Islet precursor cell (in vitro differentiated cells): ENCODE results near the gene USP12.

Experiments used
- DNase-seq: peaks from one replicate; pipeline ENCODE4 v3.0.0-alpha.2; 2018

USP12 gene

GRCh38 chr13:27065582-27065981 lies 106.0 kb downstream of the USP12 start:
- no peak for DNase-seq

DNA sequence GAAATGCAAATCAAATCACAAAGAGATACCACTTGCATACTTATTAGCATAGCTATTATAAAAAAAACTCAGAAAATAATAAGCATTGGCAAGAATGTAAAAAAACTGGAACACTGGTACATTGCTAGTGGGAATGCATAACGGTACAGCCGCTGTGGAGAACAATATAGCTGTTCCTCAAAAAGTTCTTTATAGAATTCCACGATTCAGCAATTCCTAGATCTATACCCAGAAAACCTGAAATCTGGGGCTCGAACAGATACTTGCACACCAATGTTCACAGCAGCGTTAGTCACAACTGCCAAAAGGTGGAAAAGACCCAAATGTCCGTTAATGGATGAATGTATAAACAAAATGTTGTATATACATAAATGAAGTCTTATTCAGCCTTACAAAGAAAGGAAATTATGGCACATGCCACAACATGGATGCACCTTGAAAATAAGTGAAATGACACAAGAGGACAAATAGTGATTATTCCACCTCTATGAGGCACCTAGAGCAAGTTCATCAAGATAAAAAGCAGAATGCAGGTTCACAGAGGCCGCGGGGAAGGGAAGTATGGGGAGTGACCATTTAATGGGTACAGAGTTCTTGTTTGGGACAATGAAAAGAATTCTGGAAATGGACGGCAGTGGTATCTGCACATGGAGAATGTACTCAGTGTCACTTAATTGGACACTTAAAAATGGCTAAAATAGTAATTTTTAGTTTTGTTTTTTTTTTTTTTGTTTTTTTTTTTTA lies 107.2 kb downstream of the USP12 start:
- no peak for DNase-seq

GRCh38 chr13:27057817-27058216 lies 113.8 kb downstream of the USP12 start:
- no peak for DNase-seq

- DNase-seq: no peak
Observed at GRCh38 chr13:27055526-27055925, 116.1 kb downstream of the USP12 start.

DNA sequence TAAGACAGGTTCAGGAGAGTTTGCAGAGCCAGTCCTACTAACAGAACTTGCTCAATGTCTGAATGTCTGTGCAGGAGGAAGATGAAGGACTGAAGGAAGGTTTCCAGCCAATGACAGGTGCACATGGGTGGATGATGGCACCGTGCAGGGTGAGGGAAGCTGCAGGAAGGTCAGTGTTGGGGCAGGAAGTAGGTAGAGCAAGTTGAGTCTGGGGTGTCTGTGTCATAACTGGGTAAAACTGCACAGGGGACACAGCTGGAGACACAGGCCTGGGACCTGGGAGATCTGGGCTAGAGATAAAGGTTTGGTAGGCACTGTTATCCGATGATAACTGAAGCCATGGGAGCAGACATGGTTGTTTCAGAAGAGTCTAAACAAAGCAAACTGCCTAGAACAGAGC lies 116.9 kb downstream of the USP12 start:
- no peak for DNase-seq

GRCh38 chr13:27053902-27054595 lies 117.6 kb downstream of the USP12 start:
- DNase-seq: peak; percentile 77

DNA sequence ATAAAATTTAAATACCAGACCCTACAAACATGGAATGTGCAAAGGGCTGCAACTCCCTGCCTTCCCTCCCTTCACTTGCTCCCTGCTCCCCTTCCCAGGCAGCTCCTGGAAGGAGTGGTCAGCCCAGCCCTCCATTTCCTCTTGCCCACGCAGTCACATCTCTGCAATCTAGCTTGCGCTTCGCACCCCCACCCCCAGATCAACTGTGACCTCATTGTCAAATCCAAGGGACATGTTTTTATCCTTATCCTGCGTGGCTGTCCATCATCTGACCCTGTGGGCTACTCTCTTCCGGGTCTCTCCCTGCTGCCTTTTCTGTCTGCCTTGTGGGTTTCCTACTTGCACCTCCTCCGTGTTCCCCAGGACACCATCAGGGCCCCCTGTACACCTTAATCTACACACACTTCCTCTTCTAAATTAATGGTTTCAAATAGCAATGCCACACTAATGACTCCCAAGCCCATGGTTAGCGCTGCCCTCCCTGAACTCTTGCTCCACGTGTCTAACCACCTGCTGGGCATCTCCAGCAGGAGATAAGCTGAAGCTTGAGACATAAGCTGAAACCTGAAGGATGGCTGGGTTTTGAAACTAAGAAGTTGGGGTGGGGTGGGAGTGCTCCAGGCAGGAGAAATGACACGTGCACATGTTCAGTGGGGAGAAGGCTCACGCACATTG lies 118.3 kb downstream of the USP12 start:
- no peak for DNase-seq

DNA sequence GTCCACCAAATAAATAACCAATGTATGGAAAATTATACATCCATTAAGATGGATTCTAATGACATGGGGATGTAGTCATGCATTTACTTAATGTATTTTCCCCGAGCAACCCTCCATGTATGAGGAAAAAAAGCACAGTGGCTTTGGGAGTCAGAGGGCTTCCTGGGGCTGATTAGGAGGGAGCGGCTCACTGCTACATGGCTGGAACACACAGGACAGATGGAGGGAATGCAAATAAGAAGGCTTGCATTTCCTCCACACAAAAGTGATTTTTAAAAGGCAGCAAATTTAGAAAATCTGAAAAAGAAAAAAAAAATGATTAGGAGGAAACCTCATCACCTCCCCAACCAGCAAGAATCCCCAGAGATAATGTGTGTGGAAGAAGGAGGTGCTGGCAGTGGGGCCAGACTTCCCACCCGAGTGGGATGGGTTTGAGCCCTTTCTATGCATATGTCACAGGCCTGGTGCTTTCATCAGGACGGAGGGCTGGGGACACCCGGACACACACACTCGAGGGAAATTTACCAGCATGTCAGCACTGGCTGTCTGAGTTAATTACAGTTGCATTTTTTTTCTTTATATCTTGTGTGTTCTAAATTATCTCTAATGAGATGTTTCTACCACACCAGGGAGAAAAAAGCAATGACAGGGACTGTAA lies 118.9 kb downstream of the USP12 start:
- DNase-seq: no peak

GRCh38 chr13:27047081-27047480 lies 124.5 kb downstream of the USP12 start:
- DNase-seq: no peak

- peak; percentile 80 for DNase-seq
Observed at GRCh38 chr13:27044837-27045570, 126.6 kb downstream of the USP12 start.

GRCh38 chr13:27043013-27043412 lies 128.6 kb downstream of the USP12 start:
- peak; percentile 95 for DNase-seq

DNA sequence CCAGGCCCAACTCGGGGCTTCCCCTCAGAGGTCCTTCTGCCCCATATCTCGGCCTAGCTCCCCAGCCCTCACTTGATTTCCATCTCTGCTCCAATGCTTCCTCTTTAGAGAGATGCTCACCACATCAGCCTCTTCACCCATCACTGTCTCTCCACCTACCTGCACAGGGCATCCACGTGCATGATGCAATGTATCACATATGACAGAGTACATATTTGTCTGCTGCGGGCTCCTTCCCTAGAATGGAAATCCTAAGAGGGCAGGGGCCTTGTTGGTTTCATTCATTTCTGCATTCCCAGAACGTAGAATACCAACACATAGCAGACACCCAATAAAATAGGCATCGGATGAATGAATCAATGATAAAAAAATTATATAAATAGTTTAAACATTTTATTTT lies 130.3 kb downstream of the USP12 start:
- no peak for DNase-seq

- DNase-seq: peak; percentile 65
Observed at GRCh38 chr13:27040826-27041108, 130.8 kb downstream of the USP12 start.

DNA sequence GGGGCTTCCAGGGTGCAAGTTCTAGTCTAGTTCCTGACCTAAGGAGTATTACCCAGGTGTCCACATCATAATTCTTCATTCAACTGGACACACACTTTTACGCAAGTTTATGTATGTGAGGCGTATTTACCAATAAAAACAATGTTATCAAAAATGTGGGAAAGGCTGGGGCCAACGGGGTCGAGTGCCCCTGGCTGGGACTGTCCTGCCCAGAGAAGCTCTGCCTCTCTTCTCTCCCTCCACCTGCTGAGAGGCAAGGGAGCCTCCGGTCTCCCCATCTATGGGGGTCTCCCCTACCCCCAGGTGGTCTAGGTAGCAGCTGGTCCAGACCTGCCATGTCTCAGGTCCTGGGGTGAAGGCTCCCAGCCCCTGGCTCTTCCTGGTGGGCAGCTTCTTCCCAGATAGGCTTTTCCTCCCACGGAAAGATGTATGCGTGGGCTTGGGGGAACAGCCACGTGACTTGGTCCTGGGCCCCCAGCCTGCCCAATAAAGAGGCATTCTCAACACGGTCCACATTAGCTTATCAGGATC lies 132.4 kb downstream of the USP12 start:
- DNase-seq: no peak

GRCh38 chr13:27038323-27038722 lies 133.3 kb downstream of the USP12 start:
- DNase-seq: peak; percentile 40

DNA sequence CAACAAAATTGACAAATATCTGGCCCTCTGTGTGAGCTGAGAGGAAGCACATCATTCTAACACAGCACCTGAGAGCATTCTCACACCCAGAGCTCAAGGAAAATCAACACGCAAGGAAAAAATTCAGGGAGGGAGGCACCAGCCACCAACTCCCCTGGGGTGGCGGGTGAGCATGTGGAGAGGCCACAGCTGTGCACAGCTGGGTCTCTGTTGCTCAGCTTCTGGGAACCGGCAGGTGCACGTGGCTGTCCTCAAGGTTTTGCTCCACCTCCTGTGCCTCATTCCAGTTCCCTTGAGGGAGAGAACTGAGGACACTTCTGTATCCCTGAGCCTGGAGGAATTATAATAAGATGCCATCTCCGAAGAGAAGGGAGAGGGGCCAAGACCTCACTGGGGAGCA lies 134.0 kb downstream of the USP12 start:
- DNase-seq: peak; percentile 42

DNA sequence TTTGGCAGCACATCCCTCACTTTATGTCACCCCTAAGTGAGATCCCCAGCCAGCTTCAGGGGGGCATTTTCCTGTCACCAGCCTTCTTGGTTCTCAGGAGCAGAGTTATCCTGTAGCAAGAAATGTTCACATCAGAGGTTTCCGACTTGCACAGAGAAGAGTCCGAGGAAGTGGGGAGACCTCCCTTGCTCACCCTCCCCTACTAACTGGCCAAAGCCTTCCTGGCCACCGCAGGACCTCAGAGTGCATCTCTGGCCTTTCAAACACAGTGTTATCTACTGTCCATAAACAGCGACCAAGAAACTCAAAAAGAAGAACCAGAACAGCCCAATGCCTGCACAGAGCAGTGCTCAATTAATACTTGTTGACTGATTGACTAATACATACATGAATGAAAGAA lies 134.4 kb downstream of the USP12 start:
- peak; percentile 52 for DNase-seq

DNA sequence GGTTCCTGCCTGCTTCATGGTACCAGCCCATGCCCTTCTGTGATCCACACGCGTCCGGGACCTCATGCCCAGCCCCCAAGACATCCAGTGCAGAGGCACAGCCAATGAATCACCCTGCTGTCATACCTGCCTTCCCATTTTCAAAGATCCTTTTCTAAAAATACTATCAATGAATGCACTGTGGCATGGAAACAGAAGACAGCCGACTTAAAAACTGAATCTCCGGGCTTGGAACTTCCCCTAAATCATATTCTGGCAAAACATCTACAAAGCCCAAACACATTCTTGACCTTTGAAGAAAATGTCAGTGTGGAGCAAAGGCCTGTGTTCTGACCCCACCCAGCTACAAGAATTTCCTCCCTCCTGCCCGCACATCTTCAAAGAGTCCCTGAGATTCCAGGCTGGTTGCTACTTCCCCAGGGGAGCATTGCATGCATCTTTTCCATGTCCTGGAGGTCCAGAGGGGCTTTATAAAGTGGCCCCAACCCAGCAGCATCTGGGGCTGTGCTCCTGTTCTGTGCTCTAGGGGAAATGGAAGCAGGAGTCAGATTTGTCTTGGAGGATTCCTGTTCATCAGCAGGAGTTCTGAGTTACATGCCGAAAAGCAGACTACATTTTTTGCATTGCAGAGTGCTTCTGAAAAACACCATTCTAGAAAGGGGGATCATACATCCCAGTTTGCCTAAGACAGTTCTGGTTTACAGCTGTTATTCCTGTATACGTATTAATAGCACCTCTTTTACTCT lies 135.2 kb downstream of the USP12 start:
- peak; percentile 83 for DNase-seq

- DNase-seq: peak; percentile 82
Observed at GRCh38 chr13:27035892-27036235, 135.7 kb downstream of the USP12 start.

DNA sequence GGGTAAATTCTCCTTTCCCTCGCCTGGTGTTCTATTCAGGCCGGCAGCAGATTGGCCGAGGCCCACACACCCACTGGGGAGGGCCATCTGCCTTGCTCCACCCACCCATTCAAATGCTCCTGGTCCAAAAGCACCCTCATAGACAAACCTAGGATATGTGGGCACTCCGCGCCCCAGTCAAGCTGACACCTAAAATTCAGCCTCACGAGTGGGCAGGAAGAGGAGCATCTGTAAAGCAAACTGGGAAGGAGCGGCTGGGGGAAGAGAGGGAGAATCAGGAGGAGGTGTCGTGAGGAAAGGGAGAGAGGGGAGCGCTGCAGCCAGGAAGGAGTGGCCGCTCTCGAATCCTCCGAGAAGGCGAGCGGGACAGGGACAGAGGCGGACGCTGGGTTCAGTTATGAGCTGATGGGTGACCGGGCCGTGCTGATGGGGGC lies 136.9 kb downstream of the USP12 start:
- DNase-seq: peak; percentile 65

DNA sequence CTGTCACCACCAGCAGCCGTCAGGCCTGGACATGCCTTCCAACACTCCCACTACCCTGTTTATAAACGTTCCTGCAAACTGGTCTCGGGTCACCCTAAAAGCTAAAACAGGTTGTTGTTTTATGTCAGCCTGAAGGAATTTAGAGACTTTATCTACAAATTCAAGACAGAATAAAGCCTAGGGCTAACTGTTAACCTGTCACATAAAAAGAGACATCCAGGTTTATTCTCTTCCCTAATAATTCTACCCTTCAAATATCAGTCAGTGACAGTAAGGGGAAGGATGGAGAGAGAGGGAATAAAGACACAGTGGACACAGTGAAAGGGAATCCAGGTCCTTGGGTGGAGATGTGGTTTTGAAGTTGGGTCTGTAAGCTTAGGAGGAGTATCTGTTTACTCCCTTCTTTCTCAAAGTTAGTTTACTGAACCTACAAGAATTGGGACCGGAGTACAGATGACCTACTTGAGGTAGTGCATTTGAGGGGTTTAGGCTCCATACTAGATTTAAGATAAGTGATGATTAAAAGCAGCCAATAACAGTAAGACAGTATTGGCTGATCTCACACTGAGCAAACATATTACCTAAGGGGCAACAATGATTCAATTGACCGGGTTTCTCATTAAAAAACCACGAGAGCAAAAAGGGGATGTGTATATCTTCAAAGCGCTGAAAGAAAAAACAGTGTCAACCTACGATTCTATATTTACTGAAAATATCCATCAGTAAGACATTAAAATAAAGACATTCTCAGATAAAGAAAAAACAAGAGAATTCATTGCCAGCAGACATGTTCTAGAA lies 142.7 kb downstream of the USP12 start:
- no peak for DNase-seq
